NCI-H2196 (cell line): ENCODE results near the gene GGA3.
A peak's percentile ranks its signal among the peaks of the same experiment; 100 is the strongest.
"Not testable (repeated sequence)": the region's sequence is repeated elsewhere in the genome, so short reads cannot be mapped to it uniquely, and the experiment has no call there.

Experiments
- DNase-seq: peaks from one replicate; lab custom pipeline; 2025; ENCODE audit not compliant: unreplicated experiment; lab: John Stamatoyannopoulos, UW

Gene GGA3

GRCh38 chr17:75261336-75262111, at the start of gene GGA3, which contains the start of gene MRPS7:
GGA3 (minus strand) TSS chr17:75261606; CDS start chr17:75261587, 19 bp downstream.
MRPS7 (plus strand) TSS chr17:75261879; CDS start chr17:75261901, 22 bp downstream.
- DNase-seq = peak; percentile 95

GRCh38 chr17:75308732-75309629, 47.6 kb upstream of the GGA3 start:
- no peak for DNase-seq

GRCh38 chr17:75307957-75308731, 46.7 kb upstream of the GGA3 start:
- no peak for DNase-seq

- no peak for DNase-seq
Observed at GRCh38 chr17:75301502-75302206, 40.2 kb upstream of the GGA3 start.

- DNase-seq = no peak
Observed at GRCh38 chr17:75301049-75301448, 39.6 kb upstream of the GGA3 start.

- DNase-seq = no peak
Observed at GRCh38 chr17:75300280-75300679, 38.9 kb upstream of the GGA3 start.

- no peak for DNase-seq
Observed at GRCh38 chr17:75295201-75296158, 34.1 kb upstream of the GGA3 start.

GRCh38 chr17:75292810-75293448, 31.5 kb upstream of the GGA3 start:
- not testable (repeated sequence) for DNase-seq

- peak; percentile 28 for DNase-seq
Observed at GRCh38 chr17:75289832-75290337, 28.5 kb upstream of the GGA3 start.

- peak; percentile 97 for DNase-seq
Observed at GRCh38 chr17:75289115-75289831, 27.9 kb upstream of the GGA3 start, which contains the start of gene SLC25A19. SLC25A19 (minus strand) TSS chr17:75289433; CDS start chr17:75286764, 2,669 bp downstream.

- peak; percentile 74 for DNase-seq
Observed at GRCh38 chr17:75288770-75289114, 27.3 kb upstream of the GGA3 start.

- DNase-seq = no peak
Observed at GRCh38 chr17:75288359-75288758, 27.0 kb upstream of the GGA3 start.

- DNase-seq = no peak
Observed at GRCh38 chr17:75287221-75287620, 25.8 kb upstream of the GGA3 start.

GRCh38 chr17:75285123-75285522, 23.7 kb upstream of the GGA3 start:
- DNase-seq = no peak

GRCh38 chr17:75280189-75280588, 18.8 kb upstream of the GGA3 start:
- not testable (repeated sequence) for DNase-seq

- DNase-seq = no peak
Observed at GRCh38 chr17:75277664-75278071, 16.3 kb upstream of the GGA3 start.

- DNase-seq = no peak
Observed at GRCh38 chr17:75273977-75274708, 12.7 kb upstream of the GGA3 start.
